HepG2 (cell line): ENCODE measurements around the gene FAM187B. TPM values are rescaled to one million over a fixed set of nuclear protein-coding genes. Genes with fewer than 3 reads are reported as not detected.
"Not testable (repeated sequence)": the region's sequence is repeated elsewhere in the genome, so short reads cannot be mapped to it uniquely, and the experiment has no call there.

ENCODE experiments used
- ATAC-seq: fragments of 200-7000 bp; cut with Tn5 transposase; 3 replicates; pipeline ENCODE4 v1.9.1; 2020; ENCODE audit warnings: mild to moderate bottlenecking, moderate library complexity
- BruUV-seq: library from RNA; stranded (reverse); fragments of 400-500 nt; replicated peaks from 2 replicates; lab custom pipeline; 2021; lab: Mats Ljungman, UMichigan
- CTCF ChIA-PET: fragments of 300-600 bp; formaldehyde crosslinking; extraction: SDS; loops from one replicate; lab custom pipeline; 2021; ENCODE audit warnings: low total read pairs, inconsistent platforms, low intra/inter-chr PET ratio; lab: Yijun Ruan, JAX
- POLR2A ChIA-PET: fragments of 350-600 bp; sonication (Branson Sonifier 250); formaldehyde crosslinking; loops from one replicate; lab custom pipeline; 2020; ENCODE audit warnings: antibody characterized with exemption, inconsistent platforms; lab: Yijun Ruan, JAX
- DNase-seq: peaks from one replicate; pipeline ENCODE4 v3.0.0-alpha.2; 2015; ENCODE audit warnings: low spot score
- FAIRE-seq: peaks from 3 replicates; lab custom pipeline; 2011; peaks lifted over from hg19 to GRCh38; lab: Jason Lieb, UNC
- H2AFZ ChIP-seq: one replicate; pipeline ENCODE4 v1.6.1; 2011; ENCODE audit warnings: low read length, inconsistent platforms
- H3K27ac ChIP-seq: fragments of 300-600 bp; 3 replicates; pipeline ENCODE4 v1.8.0; 2011; ENCODE audit warnings: mixed run types, mild to moderate bottlenecking, mixed read lengths, low read length, inconsistent platforms; ENCODE audit not compliant: insufficient read depth; ENCODE audit errors: extremely low read length
- H3K27me3 ChIP-seq, 2 experiments: fragments of 200-600 bp in 1 of 2; 2 replicates in 1 of 2; 3 replicates in 1 of 2; pipeline versions ENCODE4 v1.6.0 to v1.8.0; 2011; ENCODE audit warnings: low read length in 2 of 2, mild to moderate bottlenecking in 2 of 2, moderate library complexity in 2 of 2, inconsistent platforms in 1 of 2; ENCODE audit not compliant: insufficient read depth in 2 of 2, control insufficient read depth in 1 of 2
- H3K36me3 ChIP-seq, 2 experiments: fragments of 200-600 bp in 1 of 2; replicated peaks in 1 of 2; 2 replicates in 1 of 2; 3 replicates in 1 of 2; pipeline versions ENCODE4 v1.5.1 to v1.8.0; 2011; ENCODE audit warnings: low read length in 2 of 2, inconsistent platforms in 1 of 2; ENCODE audit not compliant: insufficient read depth in 2 of 2, control insufficient read depth in 1 of 2
- H3K4me1 ChIP-seq: 2 replicates; pipeline ENCODE4 v1.5.1; 2012; ENCODE audit warnings: low read length, inconsistent platforms; ENCODE audit not compliant: insufficient read depth
- H3K4me2 ChIP-seq: 2 replicates; pipeline ENCODE4 v1.6.0; 2011; ENCODE audit warnings: low read depth, low read length, inconsistent platforms
- H3K4me3 ChIP-seq, 3 experiments: fragments of 200-600 bp in 1 of 3; sonication (generic), shearing (Covaris generic) in 1 of 3; replicated peaks in 1 of 3; 2 replicates each; pipeline ENCODE4 v1.5.1; 2011 to 2016; ENCODE audit warnings: low read length in 3 of 3, inconsistent platforms in 2 of 3, low read depth in 2 of 3, mild to moderate bottlenecking in 2 of 3, control low read depth in 1 of 3, mixed read lengths in 1 of 3; ENCODE audit not compliant: insufficient read depth in 1 of 3
- H3K79me2 ChIP-seq: one replicate; pipeline ENCODE4 v1.6.1; 2011; ENCODE audit warnings: low read length, inconsistent platforms; ENCODE audit not compliant: insufficient read depth
- H3K9ac ChIP-seq: 2 replicates; pipeline ENCODE4 v1.6.0; 2011; ENCODE audit warnings: mild to moderate bottlenecking, low read depth, low read length, inconsistent platforms; ENCODE audit not compliant: insufficient read depth
- H3K9me3 ChIP-seq: 2 replicates; pipeline ENCODE4 v1.5.1; 2012; ENCODE audit warnings: mild to moderate bottlenecking, low read length
- H4K20me1 ChIP-seq: 2 replicates; pipeline ENCODE4 v1.6.0; 2011; ENCODE audit warnings: inconsistent platforms, mild to moderate bottlenecking, low read length, moderate library complexity; ENCODE audit not compliant: insufficient read depth
- GTF2F1 ChIP-seq: fragments of 150-350 bp; IDR thresholded peaks from 2 replicates; pipeline ENCODE4 v1.6.1; 2014; ENCODE audit warnings: low read length
- RARA ChIP-seq: IDR thresholded peaks from 2 replicates; pipeline ENCODE4 v1.6.1; 2016; ENCODE audit warnings: missing genetic modification reagents, missing compliant biosample characterization
- ZNF12 ChIP-seq: sonication (generic); formaldehyde crosslinking; IDR thresholded peaks from 2 replicates; pipeline ENCODE4 v1.5.0; 2020; ENCODE audit warnings: missing genetic modification reagents
- WGBS: methylation state at CpG from one replicate; pipeline ENCODE4 v1.1.6; 2017; ENCODE audit warnings: low lambda C conversion rate; 5-methylcytosine and 5-hydroxymethylcytosine counted together
- in situ Hi-C: cut with HindIII; loops from 2 replicates; pipeline ENCODE4 v1.10.0; 2017; ENCODE audit warnings: low pct_unique_long_range_greater_than_20kb; ENCODE audit not compliant: extremely low pct_ligation_motif_present
- intact Hi-C: fragments of 100-400 bp; cut with micrococcal nuclease; formaldehyde crosslinking; loops from one replicate; pipeline ENCODE4 v1.10.0; 2022; ENCODE audit not compliant: unreplicated experiment
- polyA plus RNA-seq, 8 experiments: library from polyadenylated mRNA; depleted of rRNA in 3 of 8; stranded (reverse) in 7 of 8; unstranded in 1 of 8; fragments of >200 nt; fragmentation: Illumina TruSeq in 4 of 8; extraction: Trizol in 4 of 8; gene quantifications; 2 replicates each; pipeline versions ENCODE4 v1.2.1 to v1.2.3, GENCODE V29; 2011 to 2016; ENCODE audit warnings: low read depth in 4 of 8, missing spikeins in 1 of 8, mixed read lengths in 1 of 8; ENCODE audit not compliant: insufficient read depth in 1 of 8
- total RNA-seq, 5 experiments: library from RNA; depleted of rRNA; stranded (reverse); fragments of >200 nt; fragmentation: Illumina TruSeq; extraction: Trizol; gene quantifications; 2 replicates each; pipeline ENCODE4 v1.2.3, GENCODE V29; 2016; ENCODE audit warnings: low read depth in 1 of 5

Gene FAM187B
- total and polyA plus RNA-seq, 2 of the 13 experiments (the other 11 are each of a cell fraction or from before 2014, with no cell fraction given): not detected

GRCh38 chr19:35222373-35223015 lies 6.0 kb downstream of the FAM187B start:
- Histone ChIP-seq H3K79me2 (no peaks in the 10 kb centered on the region), H4K20me1 (no peaks in the 10 kb centered on the region), H3K4me1 (no peaks in the 10 kb centered on the region), H3K36me3 (no peaks in the 10 kb centered on the region), H3K4me3 (no peak overlapping the region), H3K9me3 (no peaks in the 10 kb centered on the region), H2AFZ (no peak overlapping the region), H3K27ac (no peak overlapping the region), H3K9ac (no peak overlapping the region), H3K4me2 (no peak overlapping the region), H3K27me3 (peaks cover 0 to 6% of the 10 kb centered on the region in 2 experiments; a peak in 2 of 5 replicates)
- ChIA-PET CTCF (no interaction called here), POLR2A (no interaction called here)
- WGBS: 34% methylated on average over 6 of the region's 7 CpGs
- no peak for ATAC-seq
- DNase-seq: no peak
- no peak for FAIRE-seq
- TF ChIP-seq RARA (CRISPR knock-in tag) (no peak), GTF2F1 (no peak)
- intact Hi-C loops (no loop called here), in situ Hi-C loops (no loop called here)
- BruUV-seq: no TSS peak

DNA sequence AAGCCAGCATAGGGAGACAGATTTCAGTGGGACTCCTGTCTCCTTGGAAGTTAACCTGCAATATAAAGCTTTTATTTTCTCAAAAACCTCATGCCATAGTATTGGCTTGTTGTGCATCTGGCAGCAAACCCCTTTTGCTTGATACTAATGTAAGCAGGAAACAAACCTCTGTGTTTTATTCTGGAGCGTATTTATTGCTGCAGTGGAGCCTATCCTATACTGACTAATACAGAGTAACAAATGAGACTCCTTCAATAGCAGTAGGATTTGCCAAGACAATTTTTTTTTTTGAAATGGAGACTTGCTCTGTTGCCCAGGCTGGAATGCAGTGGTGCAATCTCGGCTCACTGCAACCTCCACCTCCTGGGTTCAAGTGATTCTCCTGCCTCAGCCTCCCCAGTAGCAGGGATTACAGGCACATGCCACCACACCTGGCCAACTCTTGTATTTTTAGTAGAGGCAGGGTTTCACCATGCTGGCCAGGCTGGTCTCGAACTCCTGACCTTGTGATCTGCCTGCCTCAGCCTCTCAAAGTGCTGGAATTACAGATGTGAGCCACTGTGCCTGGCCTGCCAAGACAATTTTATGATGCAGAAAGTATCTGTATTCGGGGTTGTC lies 7.5 kb downstream of the FAM187B start:
- H3K4me3 ChIP-seq, H3K36me3 ChIP-seq, H3K27ac ChIP-seq, H3K27me3 ChIP-seq, H3K9ac ChIP-seq, in situ Hi-C loops, BruUV-seq, H3K4me1 ChIP-seq, H2AFZ ChIP-seq, H3K9me3 ChIP-seq, FAIRE-seq, DNase-seq, POLR2A ChIA-PET, H4K20me1 ChIP-seq, H3K4me2 ChIP-seq, intact Hi-C loops, H3K79me2 ChIP-seq, CTCF ChIA-PET, ATAC-seq: not testable (repeated sequence)
- TF ChIP-seq ZNF12 (CRISPR knock-in tag): peak; percentile 70; the same call in 1 of the 2 replicates
- 35% methylated on average over 3 of the region's 4 CpGs for WGBS
